Sigmoid colon (tissue), 4 donors: ENCODE measurements around the gene CTNS.

Source experiments
- POLR2A ChIP-seq, 2 donors: fragments of 450-650 bp; IDR thresholded peaks; one replicate each; pipeline ENCODE4 v1.6.1; 2016; ENCODE audit warnings: antibody characterized with exemption in 2 of 2, mild to moderate bottlenecking in 2 of 2, moderate library complexity in 2 of 2
- POLR2AphosphoS5 ChIP-seq, 4 donors: sonication (generic); formaldehyde crosslinking; IDR thresholded peaks; one replicate each; pipeline ENCODE4 v1.6.1; 2017; ENCODE audit warnings: antibody characterized with exemption in 4 of 4
- TF ChIP-seq, protein P1 (sequence below), 4 experiments: fragments of 450-650 bp in 3 of 4; fragments of 200-600 bp in 1 of 4; IDR thresholded peaks; one replicate each; pipeline ENCODE4 v1.5.1; 2016 to 2019; ENCODE audit warnings: antibody characterized with exemption in 4 of 4, mild to moderate bottlenecking in 3 of 4, moderate library complexity in 2 of 4

DNA sequence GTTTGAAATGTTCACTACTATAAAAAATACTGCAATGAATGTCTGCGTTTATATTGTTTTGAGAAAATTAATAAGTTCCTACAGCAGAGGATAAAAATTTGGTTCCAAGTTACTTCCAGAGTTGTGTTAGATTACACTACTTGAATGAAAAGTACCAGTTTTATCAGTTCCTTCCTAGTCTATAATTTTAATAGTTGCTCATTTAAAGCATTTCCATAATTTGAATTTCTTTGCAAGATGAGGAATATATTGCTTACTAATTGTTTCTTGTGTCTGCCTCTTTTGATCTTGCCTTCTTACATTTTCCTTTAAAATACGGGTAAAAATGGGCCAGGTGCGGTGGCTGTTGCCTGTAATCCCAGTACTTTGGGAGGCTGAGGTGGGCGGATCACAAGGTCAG lies 36.0 kb downstream of the CTNS start:
- TF ChIP-seq POLR2A (IDR thresholded peaks at IDR 0.05) (no peak), POLR2AphosphoS5 (IDR thresholded peaks at IDR 0.05) (no peak)
- TF ChIP-seq, protein P1, sequence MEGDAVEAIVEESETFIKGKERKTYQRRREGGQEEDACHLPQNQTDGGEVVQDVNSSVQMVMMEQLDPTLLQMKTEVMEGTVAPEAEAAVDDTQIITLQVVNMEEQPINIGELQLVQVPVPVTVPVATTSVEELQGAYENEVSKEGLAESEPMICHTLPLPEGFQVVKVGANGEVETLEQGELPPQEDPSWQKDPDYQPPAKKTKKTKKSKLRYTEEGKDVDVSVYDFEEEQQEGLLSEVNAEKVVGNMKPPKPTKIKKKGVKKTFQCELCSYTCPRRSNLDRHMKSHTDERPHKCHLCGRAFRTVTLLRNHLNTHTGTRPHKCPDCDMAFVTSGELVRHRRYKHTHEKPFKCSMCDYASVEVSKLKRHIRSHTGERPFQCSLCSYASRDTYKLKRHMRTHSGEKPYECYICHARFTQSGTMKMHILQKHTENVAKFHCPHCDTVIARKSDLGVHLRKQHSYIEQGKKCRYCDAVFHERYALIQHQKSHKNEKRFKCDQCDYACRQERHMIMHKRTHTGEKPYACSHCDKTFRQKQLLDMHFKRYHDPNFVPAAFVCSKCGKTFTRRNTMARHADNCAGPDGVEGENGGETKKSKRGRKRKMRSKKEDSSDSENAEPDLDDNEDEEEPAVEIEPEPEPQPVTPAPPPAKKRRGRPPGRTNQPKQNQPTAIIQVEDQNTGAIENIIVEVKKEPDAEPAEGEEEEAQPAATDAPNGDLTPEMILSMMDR (IDR thresholded peaks at IDR 0.05), result no peak
